ENCODE results near the gene TMEM117.
A peak's percentile ranks its signal among the peaks of the same experiment; 100 is the strongest.
"Not testable (repeated sequence)": the region's sequence is repeated elsewhere in the genome, so short reads cannot be mapped to it uniquely, and the experiment has no call there.

Gene TMEM117

DNA sequence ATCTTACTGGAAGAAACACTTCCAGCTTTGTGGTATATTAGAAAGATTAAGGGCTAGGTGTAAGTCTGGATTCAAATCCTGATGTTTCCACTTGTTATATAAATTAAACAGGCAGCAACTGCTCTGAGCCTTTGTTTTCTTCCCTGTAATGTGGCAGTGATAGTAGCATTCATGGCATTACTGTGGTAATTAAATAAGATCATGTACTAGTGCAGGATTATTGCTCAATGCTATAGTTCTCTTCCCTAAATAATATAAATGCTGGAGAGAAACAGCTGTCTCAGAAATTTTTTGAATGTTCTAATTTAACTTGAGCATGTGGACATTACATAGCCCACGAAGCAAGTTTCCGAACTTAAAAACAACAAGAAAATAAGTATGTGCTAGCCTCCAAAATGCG is 5.4 kb downstream of the TMEM117 start:
- DNase-seq, result no peak

GRCh38 chr12:43842259-43842658 is 6.4 kb downstream of the TMEM117 start:
- no peak for DNase-seq

DNA sequence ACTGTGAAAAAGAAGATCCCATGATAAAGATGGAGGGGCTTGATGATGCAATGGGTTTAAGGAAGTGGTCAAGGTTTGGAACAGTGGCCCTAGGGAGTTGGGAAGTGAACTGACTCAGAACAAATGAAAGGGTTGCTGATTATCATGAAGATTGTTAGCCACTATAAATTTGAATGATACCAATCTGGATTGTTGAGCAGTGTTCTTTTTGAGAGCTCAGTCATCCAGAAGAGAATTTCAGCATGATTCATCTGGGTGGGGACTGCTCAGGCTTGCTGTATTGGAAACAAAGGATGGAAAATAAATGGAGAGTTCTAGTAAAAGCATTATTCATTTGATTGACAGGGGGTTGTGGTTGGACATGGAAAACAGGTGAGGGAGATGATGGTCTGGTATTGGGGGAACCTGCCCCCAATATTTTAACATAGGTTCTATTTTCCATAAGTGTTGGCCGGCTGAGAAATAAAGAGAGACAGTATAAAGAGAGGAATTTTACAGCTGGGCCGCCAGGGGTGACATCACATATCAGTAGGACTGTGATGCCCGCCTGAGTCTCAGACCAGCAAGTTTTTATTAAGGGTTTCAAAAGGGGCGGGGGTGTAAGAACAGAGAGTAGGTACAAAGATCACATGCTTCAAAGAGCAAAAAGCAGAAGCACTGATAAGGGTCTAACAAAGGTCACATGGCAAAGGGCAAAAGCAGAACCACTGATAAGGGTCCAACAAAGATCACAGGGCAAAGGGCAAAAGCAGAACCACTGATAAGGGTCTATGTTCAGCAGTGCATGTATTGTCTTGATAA is 11.7 kb downstream of the TMEM117 start:
- DNase-seq, result peak; percentile 40

DNA sequence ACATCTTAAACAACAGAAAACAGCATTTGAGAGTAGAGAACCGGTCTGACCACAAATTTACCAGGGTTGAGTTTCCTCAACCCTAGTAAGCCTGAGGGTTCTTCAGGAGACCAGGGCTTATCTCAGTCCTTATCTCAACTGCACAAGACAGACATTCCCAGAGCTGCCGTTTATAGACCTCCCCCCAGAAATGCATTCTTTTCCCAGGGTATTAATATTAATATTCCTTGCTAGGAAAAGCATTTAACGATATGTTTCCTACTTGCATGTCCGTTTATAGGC is 12.3 kb downstream of the TMEM117 start:
- no peak for DNase-seq

DNA sequence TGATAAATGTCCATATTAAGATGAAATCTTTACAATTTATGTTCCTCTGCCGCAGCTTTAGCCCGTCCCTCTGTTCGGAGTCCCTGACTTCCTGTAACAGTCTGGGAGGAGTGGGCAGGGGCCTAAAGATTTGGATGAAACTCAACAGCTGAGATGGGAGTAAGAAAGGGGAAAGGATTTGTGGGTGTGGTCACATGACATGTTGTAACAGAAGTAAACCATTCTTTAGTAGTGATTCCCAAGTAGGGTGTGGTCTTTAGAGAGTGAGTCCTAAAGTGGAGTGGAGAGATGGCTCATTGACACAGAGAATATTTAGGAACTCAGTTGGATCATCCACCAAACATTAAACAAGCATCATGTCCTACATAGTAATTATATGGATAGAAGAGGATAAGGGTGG is 12.9 kb downstream of the TMEM117 start:
- no peak for DNase-seq

DNA sequence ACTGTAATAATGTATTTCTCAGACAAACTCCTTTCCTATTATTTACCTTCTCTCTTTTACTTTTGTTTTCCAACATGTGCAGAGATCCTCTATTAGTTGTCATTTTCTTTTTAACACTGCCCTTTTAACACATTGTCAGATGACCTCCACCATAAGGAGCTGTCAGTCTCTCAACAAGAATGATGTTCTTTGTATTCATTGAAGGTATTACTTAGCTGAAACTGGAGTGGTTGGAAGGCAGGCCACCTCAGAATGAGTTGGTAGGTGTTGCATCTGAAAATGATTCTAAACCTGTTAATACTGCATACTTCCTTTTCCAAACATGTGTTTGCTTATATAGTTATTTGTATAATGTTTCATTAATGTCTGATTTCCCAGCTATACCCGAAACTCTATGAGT is 16.9 kb downstream of the TMEM117 start:
- DNase-seq, result no peak

- no peak for DNase-seq
Measured at GRCh38 chr12:43856972-43857371, 21.1 kb downstream of the TMEM117 start.

DNA sequence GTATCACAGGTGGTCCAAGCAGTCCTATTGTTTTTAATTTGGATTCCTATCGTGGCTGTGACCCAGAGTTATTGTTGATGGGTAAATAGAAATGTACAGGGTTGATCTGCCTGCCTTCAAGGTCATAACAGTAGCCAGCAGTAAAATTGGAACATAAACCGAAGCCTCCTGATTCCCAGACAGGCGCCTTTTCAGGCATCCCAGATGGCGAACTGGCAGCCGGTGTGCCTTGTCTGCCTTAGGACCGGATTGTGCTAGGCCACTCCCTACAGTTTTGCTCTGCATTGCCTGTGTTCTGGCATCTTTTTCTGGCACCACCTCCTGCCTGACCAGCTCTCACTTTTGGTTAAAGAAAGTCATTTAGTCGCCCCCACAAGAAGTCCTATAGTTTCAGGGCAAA is 22.2 kb downstream of the TMEM117 start:
- DNase-seq, result no peak

DNA sequence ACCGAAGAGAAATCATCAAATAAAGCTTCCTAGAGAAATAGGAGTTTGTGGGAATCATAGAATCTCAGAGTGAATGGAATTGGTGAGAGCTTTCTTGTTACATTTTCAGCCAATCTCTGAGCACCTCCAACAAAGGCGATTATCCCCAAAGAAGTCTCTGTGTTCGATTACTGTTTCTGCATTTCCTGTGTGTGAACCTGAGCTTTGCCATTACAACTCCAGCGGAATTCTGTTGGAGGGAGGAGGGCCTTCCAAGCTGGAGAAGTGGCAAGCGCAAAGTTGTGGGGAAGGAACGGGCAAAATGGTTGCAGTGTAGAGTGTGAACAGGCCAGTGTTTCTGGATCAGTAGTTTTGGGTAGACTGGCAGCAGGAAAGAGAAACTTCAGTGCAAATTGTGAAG is 23.1 kb downstream of the TMEM117 start:
- DNase-seq, result no peak

DNA sequence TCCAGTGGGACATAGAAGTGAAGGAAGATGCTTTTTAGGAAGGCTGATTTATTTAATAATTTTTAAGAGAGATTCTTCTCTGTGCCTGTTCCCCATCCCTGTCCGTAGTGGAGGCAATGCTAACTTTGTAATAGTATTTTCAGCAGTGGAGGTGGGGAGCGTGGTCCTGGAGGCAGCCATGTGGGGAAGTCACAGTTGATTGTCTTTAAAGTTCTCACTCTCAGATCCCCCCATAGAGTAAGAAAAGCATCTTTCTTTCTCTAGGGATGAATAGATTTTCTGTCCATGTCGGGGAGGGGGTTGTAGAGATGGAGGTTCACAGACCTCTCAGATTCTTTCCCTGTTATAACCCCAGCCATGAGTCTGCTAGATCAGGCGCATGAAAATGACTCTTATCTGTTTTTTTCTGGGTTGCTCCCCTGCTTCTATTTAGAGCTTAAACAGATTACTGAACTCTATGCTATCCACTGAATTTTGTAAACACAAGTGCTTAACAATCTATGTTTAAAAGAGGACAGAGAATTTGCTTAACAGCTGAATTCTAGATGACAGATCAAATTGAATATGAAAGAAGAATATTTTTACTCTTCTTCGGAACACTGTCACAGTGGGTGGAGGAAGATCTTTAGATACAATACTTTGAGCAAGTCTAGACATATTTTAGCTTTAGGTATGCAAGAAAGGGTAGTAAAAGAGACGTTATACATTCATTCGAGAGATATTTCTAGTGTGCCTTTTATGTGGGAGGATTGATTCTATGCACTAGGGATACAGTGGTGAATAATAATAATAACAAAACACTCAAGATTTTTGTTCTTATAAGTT is 25.3 kb downstream of the TMEM117 start:
- no peak for DNase-seq

DNA sequence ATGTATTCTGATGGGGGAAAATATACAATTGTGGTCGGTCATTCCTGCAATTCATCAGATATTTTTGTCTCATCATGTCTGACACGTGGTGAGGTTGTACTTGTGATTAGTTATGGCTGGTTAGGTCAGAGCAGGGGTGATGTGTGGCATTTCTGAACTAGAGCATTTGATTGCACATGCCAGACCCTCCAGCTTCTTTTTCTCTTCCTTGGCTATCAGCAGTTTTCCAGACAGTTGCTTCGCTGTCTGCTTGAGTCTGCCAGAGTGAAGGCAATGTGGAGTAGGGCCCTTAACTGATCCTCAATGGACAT is 25.9 kb downstream of the TMEM117 start:
- no peak for DNase-seq

DNA sequence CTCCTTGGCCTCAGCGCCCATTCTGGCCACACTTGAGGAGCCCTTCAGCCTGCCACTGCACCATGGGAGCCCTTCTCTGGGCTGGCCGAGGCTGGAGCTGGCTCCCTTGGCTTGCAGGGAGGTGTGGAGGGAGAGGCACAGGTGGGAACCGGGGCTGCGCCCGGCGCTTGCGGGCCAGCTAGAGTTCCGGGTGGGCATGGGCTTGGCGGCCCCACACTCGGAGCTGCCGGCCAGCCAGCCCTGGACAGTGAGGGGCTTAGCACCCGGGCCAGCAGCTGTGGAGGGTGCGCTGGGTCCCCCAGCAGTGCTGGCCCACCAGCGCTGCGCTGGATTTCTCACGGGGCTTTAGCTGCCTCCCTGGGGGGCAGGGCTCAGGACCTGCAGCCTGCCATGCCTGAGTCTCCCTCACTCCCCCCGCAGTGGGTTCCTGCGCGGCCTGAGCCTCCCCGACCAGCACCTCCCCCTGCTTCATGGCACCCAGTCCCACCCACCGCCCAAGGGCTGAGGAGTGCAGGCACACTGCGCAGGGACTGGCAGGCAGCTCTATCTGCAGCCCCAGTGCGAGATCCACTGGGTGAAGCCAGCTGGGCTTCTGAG is 28.0 kb downstream of the TMEM117 start:
- DNase-seq, result no peak

DNA sequence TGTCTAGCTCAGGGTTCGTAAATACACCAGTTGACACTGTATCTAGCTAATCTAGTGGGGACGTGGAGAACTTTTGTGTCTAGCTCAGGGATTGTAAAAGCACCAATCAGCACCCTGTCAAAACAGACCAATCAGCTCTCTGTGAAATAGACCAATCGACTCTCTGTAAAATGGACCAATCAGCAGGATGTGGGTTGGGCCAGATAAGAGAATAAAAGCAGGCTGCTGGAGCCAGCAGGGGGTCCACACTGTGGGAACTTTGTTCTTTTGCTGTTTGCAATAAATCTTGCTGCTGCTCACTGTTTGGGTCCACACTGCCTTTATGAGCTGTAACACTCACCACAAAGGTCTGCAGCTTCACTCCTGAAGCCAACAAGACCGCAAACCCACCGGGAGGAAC is 28.7 kb downstream of the TMEM117 start:
- DNase-seq, result not testable (repeated sequence)

- no peak for DNase-seq
Measured at GRCh38 chr12:43869184-43869583, 33.3 kb downstream of the TMEM117 start.

GRCh38 chr12:43869765-43870164 is 33.9 kb downstream of the TMEM117 start:
- not testable (repeated sequence) for DNase-seq

DNA sequence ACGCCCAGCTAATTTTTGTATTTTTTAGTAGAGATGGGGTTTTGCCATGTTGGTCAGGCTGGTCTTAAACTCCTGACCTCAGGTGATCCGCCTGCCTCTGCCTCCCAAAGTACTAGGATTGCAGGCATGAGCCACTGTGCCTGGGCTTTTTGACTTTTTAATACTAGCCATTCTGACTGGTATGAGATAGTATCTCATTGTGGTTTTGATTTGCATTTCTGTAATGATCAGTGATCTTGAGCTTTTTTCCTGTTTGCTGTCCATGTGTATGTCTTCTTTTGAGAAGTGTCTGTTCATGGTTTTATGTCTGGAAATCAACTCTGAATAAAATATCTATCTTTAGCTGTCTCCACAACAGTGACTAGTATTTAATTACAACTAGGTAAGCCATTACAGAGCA is 35.4 kb downstream of the TMEM117 start:
- DNase-seq, result not testable (repeated sequence)

DNA sequence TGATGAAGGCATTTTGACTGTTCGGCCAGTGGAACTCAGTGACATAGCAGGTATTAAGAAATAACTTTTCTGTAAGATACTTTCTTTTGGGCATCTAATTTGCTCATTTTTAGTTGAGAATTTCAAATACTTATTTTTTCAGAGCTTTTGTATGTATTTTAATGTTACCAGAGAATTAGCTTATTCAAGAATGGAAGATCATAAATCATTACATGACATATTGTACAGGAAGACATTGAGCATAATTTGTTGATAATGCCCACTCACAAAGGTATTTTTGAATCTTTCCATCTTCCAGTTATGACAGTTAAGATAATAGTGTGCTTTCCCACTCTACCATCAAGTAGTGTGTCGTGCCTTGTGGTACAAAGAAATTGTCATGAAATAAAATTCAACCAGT is 36.5 kb downstream of the TMEM117 start:
- DNase-seq, result no peak

DNA sequence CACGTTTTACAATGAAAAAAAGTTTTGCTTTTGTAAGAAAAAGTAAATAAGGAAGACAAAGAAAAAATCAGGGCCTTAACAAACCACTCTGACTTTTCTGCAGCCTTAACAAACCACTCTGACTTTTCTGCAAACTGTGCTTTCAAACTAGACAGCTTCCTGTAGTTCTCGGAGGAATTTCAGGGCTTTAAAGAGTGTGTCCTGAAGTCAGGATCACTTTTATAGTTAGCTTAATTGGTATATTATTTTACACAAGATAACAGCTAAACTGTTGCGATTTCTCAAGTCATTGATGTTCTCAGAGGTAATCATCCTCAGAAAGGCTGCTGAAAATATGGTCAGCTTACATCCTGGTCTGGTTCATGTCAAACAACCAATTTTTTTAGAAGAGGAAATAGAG is 42.2 kb downstream of the TMEM117 start:
- no peak for DNase-seq

GRCh38 chr12:43880547-43880946 is 44.7 kb downstream of the TMEM117 start:
- DNase-seq, result no peak

DNA sequence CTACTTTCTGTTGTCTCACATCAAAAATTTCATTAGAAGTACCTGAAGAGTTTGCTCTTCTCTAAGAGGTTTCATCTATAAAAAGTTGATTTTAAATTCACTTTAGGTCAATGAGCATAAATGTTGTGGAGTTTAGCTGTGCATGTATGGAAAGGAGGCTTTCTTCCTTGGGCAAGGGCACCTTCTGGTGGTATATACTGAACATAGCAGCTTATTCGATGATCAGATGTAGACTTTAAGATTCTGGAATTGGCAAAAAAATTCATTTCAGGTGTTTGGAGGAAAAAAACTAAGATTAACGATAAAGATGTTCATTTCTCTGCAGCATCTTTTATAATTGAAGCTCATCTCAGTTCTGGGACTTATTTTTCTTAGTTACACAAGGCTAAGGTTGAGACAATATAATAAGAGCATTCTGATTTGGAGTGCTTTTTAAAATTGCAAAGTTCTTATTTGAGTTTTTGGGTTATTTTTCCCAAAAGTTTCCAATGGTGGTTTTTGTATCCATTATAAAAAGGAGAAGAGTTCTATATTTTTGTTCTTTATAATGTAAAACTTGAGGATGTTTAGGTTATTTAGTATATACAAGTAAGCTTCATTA is 46.8 kb downstream of the TMEM117 start:
- DNase-seq, result peak; percentile 49

DNA sequence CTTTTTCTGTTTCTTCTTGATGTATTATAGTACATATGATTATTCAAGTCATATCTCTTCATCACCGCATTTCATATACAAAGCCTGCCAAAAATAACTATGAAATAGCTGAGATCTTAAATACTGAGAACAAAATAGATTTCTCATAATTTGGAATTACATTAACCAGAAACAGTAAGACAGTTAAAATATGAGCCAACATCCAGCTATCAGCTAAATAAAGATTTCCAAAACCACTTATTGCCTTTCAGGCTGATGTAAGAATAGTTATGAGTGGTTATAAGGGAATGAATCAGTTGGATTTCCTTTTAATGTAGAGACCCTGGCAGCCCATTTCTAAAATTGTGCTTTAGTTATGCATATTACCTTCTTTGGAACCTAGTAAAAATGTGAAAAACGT is 47.4 kb downstream of the TMEM117 start:
- DNase-seq, result no peak

DNA sequence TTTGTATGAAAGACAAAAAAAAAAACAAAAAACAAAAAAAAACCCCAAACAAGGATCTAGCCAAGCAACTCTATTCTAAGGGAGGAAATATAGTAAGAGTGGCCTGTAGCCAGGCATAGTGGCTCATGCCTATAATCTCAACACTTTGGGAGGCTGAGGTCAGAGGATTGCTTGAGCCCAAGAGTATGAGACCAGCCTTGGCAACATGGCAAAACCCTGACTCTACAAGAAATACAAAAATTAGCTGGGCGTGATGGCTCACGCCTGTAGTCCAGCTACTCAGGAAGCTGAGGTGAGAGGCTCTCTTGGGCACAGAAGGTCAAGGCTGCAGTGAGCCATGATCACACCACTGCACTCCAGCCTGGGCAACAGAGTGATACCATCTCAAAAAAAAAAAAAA is 47.9 kb downstream of the TMEM117 start:
- DNase-seq, result no peak

GRCh38 chr12:43884683-43885410 is 49.0 kb downstream of the TMEM117 start:
- no peak for DNase-seq
